Measurements from ENCODE around the gene PMVK. TPM values are rescaled to one million over a fixed set of nuclear protein-coding genes. Genes with fewer than 3 reads are reported as not detected.
A peak's percentile ranks its signal among the peaks of the same experiment; 100 is the strongest.

PMVK gene
- total and polyA plus RNA-seq, 10 of the 15 experiments (the other 5 are each of a cell fraction or from before 2014, with no cell fraction given), result 6.0 to 121 (median 49.4) TPM

DNA sequence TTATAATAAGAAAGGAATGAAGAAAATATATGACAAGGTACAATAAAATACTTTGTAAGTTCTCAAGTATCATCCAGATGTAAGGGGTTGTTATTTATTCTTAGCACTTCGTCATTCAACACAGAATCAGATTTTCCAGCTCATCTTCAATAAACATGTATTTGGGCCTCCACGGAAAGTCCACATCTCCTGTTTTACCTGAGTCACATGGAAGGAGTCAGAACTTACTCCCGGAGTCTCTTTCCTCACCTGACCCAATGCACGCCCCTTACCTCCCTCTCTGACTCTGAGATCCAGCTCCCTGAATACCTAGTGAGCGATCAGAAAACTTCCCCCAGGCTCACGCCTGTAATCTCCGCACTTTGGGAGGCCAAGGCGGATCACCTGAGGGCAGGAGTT, 1.5 kb upstream of the PMVK start:
- 38% methylated on average over 8 of the region's 8 CpGs for WGBS (ENCODE audit: insufficient coverage, insufficient replicate concordance, low lambda C conversion rate, missing lambda C conversion rate)
- DNase-seq (ENCODE audit: low read depth, low spot score) (no peak), FAIRE-seq (no peak), ATAC-seq (no peak)
- peak overlapping the region; percentile 97 for H3K9ac ChIP-seq (ENCODE audit: control insufficient read depth, insufficient read depth, low read length)
- peaks cover 73% of the 10 kb centered on the region for H3K79me2 ChIP-seq (ENCODE audit: control insufficient read depth, insufficient read depth, low read length)
- RAD21 ChIA-PET (ENCODE audit: unreplicated experiment), result interaction anchor here (0.8 to 2.6 kb wide), 5 partner anchors 13 to 378 kb away, joined by 3 to 12 read pairs (median 5); partner anchors contain the start of gene PYGO2
- POLR2A ChIA-PET, result interaction anchor here (0.6 to 2.9 kb wide), 7 partner anchors 36 to 471 kb away, joined by 3 to 10 read pairs (median 3); partner anchors contain the start of genes CKS1B and EFNA4
- H3K27ac ChIP-seq (ENCODE audit: control insufficient read depth, insufficient read depth), result peak overlapping the region; percentile 100
- SMC1A ChIA-PET (ENCODE audit: uncharacterized antibody, unreplicated experiment), result interaction anchor here (0.8 to 3.2 kb wide), 6 partner anchors 16 to 70 kb away, joined by 3 to 14 read pairs (median 4); partner anchors contain the start of genes FLAD1 and PBXIP1
- H3K4me3 ChIP-seq, result peak overlapping the region; percentile 87
- H3K27me3 ChIP-seq (replicated peaks in 1 of 2; ENCODE audit: control insufficient read depth in 2 of 2, insufficient read depth in 2 of 2, low read length in 1 of 2), result no peaks in the 10 kb centered on the region
- no peaks in the 10 kb centered on the region; the same call in 2 of the 3 replicates for H3K9me3 ChIP-seq (replicated peaks; ENCODE audit: control insufficient read depth, insufficient read depth, low read length)
- TF ChIP-seq, protein P1, sequence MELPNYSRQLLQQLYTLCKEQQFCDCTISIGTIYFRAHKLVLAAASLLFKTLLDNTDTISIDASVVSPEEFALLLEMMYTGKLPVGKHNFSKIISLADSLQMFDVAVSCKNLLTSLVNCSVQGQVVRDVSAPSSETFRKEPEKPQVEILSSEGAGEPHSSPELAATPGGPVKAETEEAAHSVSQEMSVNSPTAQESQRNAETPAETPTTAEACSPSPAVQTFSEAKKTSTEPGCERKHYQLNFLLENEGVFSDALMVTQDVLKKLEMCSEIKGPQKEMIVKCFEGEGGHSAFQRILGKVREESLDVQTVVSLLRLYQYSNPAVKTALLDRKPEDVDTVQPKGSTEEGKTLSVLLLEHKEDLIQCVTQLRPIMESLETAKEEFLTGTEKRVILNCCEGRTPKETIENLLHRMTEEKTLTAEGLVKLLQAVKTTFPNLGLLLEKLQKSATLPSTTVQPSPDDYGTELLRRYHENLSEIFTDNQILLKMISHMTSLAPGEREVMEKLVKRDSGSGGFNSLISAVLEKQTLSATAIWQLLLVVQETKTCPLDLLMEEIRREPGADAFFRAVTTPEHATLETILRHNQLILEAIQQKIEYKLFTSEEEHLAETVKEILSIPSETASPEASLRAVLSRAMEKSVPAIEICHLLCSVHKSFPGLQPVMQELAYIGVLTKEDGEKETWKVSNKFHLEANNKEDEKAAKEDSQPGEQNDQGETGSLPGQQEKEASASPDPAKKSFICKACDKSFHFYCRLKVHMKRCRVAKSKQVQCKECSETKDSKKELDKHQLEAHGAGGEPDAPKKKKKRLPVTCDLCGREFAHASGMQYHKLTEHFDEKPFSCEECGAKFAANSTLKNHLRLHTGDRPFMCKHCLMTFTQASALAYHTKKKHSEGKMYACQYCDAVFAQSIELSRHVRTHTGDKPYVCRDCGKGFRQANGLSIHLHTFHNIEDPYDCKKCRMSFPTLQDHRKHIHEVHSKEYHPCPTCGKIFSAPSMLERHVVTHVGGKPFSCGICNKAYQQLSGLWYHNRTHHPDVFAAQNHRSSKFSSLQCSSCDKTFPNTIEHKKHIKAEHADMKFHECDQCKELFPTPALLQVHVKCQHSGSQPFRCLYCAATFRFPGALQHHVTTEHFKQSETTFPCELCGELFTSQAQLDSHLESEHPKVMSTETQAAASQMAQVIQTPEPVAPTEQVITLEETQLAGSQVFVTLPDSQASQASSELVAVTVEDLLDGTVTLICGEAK (IDR thresholded peaks at IDR 0.05; ENCODE audit: borderline replicate concordance), result peak; percentile 33; the same call in 1 of the 2 replicates
- TF ChIP-seq, protein P2, sequence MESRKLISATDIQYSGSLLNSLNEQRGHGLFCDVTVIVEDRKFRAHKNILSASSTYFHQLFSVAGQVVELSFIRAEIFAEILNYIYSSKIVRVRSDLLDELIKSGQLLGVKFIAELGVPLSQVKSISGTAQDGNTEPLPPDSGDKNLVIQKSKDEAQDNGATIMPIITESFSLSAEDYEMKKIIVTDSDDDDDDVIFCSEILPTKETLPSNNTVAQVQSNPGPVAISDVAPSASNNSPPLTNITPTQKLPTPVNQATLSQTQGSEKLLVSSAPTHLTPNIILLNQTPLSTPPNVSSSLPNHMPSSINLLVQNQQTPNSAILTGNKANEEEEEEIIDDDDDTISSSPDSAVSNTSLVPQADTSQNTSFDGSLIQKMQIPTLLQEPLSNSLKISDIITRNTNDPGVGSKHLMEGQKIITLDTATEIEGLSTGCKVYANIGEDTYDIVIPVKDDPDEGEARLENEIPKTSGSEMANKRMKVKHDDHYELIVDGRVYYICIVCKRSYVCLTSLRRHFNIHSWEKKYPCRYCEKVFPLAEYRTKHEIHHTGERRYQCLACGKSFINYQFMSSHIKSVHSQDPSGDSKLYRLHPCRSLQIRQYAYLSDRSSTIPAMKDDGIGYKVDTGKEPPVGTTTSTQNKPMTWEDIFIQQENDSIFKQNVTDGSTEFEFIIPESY (IDR thresholded peaks at IDR 0.05), result no peak
- TF ChIP-seq RELA (IDR thresholded peaks at IDR 0.05; ENCODE audit: borderline replicate concordance, partially characterized antibody), result no peak
- H3K36me3 ChIP-seq (ENCODE audit: control insufficient read depth in 2 of 2, insufficient read depth in 2 of 2, low read length in 1 of 2), result no peaks in the 10 kb centered on the region
- CTCF ChIA-PET, result interaction anchor here (1.1 to 3.5 kb wide), 6 partner anchors 24 to 378 kb away, joined by 4 to 20 read pairs (median 10); partner anchors contain the start of gene PYGO2
- peak overlapping the region; percentile 97 for H3K4me2 ChIP-seq (ENCODE audit: control insufficient read depth, insufficient read depth)
- H3K4me1 ChIP-seq (ENCODE audit: control insufficient read depth, insufficient read depth, low read length), result peaks cover 49% of the 10 kb centered on the region
- in situ Hi-C loops (cut with MboI) (no loop called here), intact Hi-C loops (cut with micrococcal nuclease; ENCODE audit: unreplicated experiment) (loop anchor here (2.0 kb wide), 2 partner anchors 23 to 63 kb away; partner anchors contain the start of gene PYGO2)
- no peak overlapping the region for H2AFZ ChIP-seq (ENCODE audit: control insufficient read depth, low read depth, low read length)
- H4K20me1 ChIP-seq (ENCODE audit: control insufficient read depth, insufficient read depth), result no peaks in the 10 kb centered on the region
- BruUV-seq (replicated peaks), result no TSS peak
